Medulla oblongata (tissue), 1 donor: ENCODE measurements around the gene EFCAB8.
"Not testable (repeated sequence)": the region's sequence is repeated elsewhere in the genome, so short reads cannot be mapped to it uniquely, and the experiment has no call there.

Experiments used
- DNase-seq: peaks from one replicate; pipeline ENCODE4 v3.0.0-alpha.2; 2015; ENCODE audit errors: extremely low spot score

Gene EFCAB8

GRCh38 chr20:32912688-32913087, 54.0 kb downstream of the EFCAB8 start:
- DNase-seq, result no peak

GRCh38 chr20:32914031-32914430, 55.3 kb downstream of the EFCAB8 start:
- no peak for DNase-seq

DNA sequence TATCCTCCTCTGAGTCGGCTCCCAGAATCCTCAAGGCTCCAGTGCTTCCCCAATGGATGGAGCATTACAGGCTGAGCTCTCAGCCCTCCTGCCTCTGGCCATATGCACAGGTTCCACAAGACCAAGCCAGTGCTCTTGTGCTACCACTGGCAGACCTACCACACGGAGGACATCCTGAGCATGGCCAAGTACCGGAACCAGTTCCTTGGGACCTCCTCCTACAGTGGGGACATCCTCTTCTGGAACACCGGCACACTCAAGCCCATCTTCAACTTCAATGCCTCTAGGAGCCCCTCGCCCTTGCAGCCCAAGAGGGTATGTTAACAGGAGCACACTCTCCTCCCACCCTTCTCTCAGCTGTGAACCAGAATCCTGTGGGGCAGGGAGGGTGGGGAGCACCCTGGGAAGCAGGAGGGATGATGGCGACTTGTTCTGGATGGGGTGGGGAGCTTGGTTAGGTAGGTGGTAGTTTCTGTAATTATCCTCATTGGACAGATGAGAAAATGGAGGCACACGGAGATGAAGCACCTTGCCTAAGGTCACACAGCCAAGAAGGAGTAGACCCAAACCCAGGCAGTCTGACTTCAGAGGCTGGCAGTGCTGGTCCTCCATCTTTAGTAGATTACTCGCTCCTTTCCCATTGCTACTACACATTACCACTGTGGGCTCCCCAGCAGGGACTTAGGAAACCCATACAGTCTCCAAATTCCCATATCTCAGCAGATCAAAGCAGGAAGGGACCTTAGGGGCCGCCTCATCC, 58.6 kb downstream of the EFCAB8 start:
- no peak for DNase-seq

DNA sequence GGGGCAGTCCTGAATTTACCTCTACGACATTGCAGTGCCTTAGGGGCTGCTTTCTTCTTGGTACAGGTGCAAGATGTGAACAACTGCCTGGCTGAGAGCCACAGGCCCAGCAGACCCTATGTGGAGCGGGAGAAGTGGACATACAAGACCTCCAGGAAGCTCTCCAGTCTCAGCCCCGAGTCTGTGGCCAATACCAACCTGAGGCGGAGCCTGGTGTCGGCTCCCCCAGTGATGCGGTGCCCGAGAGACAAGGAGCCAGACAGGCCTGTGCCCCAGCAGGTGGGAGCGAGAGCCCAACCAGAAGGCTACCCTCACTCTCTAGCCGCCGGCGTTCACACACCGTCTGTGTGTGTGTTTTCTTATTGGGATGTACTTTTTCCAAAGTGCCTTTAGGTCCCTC, 59.6 kb downstream of the EFCAB8 start:
- DNase-seq, result no peak

DNA sequence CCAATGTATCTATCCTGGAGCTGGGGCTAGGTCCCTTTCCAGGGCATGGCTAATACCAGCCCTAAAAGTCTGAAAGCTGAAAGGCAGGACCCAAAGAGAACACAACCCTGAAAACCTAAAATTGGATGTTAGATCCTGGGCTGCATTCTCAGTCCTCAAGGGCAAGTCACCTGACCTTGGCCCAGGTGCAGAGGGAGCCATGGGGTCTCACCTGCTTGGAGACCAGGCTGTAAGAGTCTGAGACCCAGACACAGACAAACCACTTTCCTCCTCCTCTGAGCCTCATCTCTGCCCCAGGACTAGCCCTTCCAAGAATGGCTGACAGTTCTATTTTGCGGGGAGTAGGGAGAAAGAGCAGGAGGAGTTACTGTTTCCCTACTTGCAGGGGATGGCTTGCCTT, 60.0 kb downstream of the EFCAB8 start:
- no peak for DNase-seq

DNA sequence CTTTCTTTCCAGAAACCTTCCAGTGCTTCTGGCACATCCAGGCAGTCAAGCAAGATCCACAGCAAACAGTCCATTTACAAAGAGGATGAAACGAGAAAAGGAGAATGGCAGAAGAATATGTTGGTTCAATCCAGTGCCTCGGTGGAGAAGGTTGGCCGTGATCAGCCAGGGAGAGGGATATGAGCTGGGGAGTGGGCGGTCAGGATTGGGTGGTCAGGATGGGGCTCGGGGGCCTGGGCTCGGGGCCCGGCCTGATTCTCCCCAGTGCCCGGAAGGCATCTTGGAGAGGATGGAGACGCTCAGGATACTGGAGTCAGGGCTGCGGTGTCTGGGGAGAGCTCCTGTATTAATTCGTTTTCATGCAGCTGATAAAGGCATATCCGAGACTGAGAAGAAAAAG, 61.3 kb downstream of the EFCAB8 start:
- no peak for DNase-seq

DNA sequence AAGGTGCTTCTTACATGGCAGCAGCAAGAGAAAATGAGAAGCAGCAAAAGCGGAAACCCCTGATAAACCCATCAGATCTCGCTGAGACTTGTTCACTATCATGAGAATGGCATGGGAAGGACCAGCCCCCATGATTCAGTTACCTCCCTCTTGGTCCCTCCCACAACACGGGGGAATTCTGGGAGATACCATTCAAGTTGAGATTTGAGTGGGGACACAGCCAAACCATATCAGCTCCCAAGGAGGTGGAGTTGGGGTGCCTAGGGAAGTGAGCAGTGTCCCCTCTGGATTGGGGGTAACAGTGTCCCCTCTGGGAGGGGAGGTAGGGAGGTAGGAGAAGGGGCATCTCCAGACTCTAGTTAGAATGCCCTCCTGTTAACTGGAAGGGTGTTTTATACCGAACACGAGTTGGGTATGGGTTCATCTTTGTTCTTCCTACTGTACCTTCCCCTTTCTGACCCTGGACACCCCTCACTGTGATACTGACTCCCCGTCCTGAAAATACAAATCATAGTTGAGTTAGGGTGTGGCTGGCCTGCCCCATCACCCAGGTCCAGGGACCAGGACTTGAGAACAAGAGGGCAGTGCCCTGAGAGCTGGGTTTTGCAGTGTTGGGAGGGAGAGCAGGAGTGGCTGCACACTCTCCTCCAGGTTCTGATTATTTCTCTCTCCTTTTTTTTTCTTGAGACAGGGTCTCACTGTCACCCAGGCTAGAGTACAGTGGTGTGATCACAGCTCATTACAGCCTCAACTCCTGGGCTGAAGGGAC, 62.0 kb downstream of the EFCAB8 start:
- DNase-seq, result no peak

DNA sequence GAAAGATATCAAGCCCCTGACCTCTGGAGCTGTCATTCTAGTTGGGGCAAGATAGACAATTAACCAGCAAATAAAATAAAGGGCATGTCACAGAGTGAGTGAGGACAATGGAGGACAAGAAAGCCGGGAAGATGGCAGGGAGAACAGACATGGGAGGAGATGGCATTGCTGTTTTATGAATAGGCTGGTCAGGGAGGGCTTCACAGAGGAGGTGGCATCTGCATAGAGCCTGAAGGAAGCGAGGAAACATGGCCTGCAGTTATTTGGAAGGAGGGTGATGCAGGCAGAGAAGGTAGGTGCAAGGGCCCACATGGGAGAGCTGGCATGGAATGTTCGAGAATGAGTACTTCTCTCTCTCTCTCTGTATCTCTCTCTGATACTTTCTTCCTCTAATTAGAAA, 63.7 kb downstream of the EFCAB8 start:
- no peak for DNase-seq

- no peak for DNase-seq
These were observed 66.1 kb downstream of the EFCAB8 start for GRCh38 chr20:32924781-32925180.

GRCh38 chr20:32925481-32926196, 66.9 kb downstream of the EFCAB8 start:
- DNase-seq, result no peak

GRCh38 chr20:32929162-32929561, 70.4 kb downstream of the EFCAB8 start:
- no peak for DNase-seq

GRCh38 chr20:32930181-32930580, 71.5 kb downstream of the EFCAB8 start:
- no peak for DNase-seq

- DNase-seq, result no peak
These were observed 72.0 kb downstream of the EFCAB8 start for GRCh38 chr20:32930701-32931100.

DNA sequence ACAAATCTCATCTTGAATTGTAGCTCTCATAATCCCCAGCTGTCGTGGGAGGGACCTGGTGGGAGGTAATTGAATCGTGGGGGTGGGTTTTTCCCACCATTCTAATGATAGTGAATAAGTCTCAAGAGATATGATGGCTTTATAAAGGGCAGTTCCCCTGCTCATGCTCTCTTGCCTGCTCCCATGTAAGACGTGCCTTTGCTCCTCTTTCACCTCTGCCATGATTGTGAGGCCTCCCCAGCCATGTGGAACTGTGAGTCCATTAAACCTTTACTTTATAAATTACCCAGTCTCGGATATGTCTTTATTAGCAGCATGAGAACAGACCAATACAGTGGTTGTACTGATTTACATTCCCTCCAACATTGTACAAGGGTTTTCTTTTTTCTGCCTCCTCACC, 75.9 kb downstream of the EFCAB8 start:
- DNase-seq, result no peak

- DNase-seq, result no peak
These were observed 82.6 kb downstream of the EFCAB8 start for GRCh38 chr20:32941155-32941885.

DNA sequence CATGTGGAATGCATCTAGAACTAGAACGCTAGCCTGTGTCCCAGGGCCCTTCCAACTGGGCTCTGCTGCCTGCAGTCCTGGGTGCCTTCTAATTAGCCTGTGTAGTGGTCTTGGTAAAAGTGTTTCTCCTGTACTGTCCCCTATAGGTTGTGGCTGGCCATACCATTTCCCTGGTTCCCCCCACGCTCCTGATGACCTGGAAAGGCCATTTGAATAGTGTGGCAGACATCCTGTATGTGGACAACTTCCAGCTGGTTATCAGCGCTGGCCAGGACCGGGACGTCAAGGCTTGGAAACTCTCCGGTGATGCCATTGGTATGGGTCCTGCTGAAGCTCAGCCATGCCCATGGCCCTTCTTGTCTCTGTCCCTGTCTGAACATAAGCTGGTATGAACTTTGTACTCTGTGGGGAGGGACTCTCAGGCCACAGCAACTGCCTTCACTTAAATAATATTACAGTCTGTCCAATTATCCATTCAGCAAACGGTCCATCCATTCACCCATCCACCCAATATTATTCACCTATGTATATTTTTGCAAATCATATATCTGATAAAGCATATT, 84.8 kb downstream of the EFCAB8 start:
- no peak for DNase-seq

- DNase-seq, result peak; percentile 18
These were observed 87.0 kb downstream of the EFCAB8 start for GRCh38 chr20:32945710-32946221.

DNA sequence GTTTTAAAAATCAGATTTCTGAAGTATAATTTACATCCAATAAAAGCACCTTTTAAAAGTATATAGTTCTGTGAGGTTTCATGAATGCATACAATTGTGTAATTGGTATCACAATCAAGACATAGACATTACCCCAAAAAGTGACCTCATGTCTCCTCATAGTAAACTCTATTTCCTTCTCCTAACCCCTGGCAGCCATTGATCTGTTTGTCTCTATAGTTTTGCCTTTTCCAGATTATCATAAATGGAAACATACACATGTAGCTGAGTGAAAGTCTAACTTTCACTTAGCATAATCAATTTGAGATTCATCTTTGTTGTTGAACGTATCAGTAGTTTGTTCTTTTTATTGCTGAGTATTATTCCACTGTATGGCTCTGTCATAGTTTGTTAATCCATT, 87.9 kb downstream of the EFCAB8 start:
- DNase-seq, result no peak

DNA sequence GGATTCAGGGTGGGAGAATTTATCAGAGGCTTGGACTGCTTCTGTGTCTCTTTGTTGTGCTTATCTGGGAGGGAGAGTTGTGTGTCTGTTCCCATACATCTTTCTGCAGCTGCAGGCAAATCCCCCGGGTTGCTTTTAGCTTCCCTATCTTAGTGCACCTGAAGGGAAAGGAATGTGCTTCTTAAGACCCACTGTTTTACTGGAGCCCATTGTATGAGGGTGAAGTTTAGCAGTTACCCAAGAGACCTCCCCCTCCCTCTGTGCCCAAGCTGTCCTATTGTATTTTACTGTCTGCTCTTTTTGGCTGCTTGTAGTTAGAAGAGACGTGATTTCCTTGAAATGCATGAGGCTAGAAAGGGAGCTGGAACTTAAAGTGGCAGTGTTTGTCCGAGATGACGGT, 91.8 kb downstream of the EFCAB8 start:
- not testable (repeated sequence) for DNase-seq

GRCh38 chr20:32957459-32957858, 98.7 kb downstream of the EFCAB8 start:
- DNase-seq, result no peak

GRCh38 chr20:32958574-32958973, 99.9 kb downstream of the EFCAB8 start:
- DNase-seq, result no peak
